Stimulated activated CD4-positive, alpha-beta T cell treated with anti-CD3 and anti-CD28 coated beads, TNF-alpha, amount 100 ng/mL, for 4 hours (primary cell): ENCODE results near the gene LSM14B.
"Not testable (repeated sequence)": the region's sequence is repeated elsewhere in the genome, so short reads cannot be mapped to it uniquely, and the experiment has no call there.

ENCODE experiments used
- DNase-seq, 3 experiments: peaks; one replicate each; pipeline ENCODE4 v3.0.0-alpha.2; 2020; ENCODE audit warnings: low read depth in 3 of 3

LSM14B gene

GRCh38 chr20:62146019-62146755, 23.9 kb downstream of the LSM14B start:
- no peak for DNase-seq

DNA sequence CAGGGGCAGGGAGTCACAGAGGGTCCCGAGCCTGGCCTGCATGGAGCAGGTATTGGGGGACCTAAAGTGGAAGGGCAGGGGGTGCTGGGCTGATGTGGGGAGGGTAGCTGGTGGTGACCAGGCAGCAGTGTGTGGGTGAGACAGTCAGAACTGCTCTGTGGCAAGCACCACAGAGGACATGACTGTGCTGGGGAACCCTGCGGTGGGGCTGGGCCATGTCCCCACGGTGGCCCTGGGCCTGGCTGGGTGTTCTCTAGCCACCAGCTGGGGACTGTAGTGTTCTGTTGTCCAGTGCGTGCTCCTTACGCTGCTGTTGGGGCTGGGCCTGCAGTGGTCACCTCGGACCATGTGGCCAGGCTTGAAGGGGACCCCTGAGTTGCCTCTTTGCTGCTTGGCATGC, 24.9 kb downstream of the LSM14B start:
- DNase-seq, result no peak

DNA sequence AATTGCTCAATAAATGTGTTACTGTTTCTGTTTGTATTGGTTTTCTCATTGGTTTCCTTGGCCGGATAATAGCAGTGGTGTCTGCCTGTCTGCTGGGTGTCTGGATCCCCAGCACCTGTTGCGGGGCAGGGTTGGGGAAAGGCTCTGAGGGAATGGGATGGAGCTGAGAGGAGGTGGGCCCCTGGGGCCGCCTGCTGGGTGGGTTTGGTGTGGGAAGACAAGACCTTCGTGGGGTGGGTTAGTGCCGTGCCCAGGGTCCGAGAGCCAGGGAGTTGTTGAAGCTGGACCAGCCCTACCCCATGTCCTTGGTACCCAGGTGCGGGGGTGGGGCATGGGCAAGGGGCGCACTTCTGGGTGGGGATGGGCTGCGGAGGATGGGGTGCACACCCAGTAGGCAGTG, 25.3 kb downstream of the LSM14B start:
- no peak for DNase-seq

DNA sequence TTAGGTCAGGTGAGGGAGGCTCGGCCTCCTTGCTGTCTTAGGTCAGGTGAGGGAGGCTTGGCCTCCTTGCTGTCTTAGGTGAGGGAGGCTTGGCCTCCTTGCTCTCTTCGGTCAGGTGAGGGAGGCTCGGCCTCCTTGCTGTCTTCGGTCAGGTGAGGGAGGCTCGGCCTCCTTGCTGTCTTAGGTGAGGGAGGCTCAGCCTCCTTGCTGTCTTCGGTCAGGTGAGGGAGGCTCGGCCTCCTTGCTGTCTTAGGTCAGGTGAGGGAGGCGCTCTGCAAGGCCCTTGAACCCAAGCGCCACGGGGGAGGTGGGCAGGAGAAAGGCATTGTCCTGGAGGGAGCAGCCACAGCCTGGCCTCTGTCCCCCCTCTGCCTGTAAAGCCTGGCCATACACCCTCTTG, 26.1 kb downstream of the LSM14B start:
- not testable (repeated sequence) for DNase-seq

GRCh38 chr20:62148908-62149314, 26.6 kb downstream of the LSM14B start:
- no peak for DNase-seq

GRCh38 chr20:62149532-62150309, 27.4 kb downstream of the LSM14B start:
- DNase-seq, result no peak

DNA sequence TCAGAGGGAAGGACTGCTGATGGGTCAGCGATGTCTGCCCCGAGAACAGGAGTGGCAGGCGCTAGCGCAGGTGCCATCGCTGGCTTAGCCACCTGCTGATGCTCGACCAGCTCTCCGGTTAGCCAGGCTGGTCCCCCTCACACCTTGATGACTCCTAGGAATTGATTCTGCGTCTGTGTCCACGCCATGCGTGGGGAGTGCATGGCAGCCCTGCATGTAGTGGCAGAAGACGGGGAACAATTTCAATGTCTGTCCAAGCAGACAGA, 28.0 kb downstream of the LSM14B start:
- no peak for DNase-seq

GRCh38 chr20:62151225-62151624, 28.9 kb downstream of the LSM14B start:
- DNase-seq, result no peak

DNA sequence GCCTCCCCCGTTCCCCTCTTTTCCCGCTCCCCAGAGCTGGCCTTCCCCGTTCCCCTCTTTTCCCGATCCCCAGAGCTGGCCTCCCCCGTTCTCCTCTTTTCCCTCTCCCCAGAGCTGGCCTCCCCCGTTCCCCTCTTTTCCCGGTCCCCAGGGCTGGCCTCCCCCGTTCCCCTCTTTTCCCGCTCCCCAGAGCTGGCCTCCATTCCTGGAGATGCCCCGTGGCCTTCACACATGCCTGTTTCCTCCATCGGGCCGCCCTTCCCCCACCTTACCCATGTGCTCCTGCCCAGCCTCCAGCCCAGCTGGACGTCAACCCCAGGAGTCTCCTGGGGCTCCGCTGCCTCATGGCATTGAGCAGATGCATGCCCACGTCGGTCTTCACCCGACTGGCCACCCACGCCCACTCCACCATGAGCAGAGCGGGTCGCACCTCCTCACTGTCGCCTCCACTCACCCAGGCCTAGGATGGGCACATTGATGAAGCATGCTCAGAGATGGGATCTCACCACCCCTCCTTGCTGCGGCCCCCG, 29.6 kb downstream of the LSM14B start:
- no peak for DNase-seq

DNA sequence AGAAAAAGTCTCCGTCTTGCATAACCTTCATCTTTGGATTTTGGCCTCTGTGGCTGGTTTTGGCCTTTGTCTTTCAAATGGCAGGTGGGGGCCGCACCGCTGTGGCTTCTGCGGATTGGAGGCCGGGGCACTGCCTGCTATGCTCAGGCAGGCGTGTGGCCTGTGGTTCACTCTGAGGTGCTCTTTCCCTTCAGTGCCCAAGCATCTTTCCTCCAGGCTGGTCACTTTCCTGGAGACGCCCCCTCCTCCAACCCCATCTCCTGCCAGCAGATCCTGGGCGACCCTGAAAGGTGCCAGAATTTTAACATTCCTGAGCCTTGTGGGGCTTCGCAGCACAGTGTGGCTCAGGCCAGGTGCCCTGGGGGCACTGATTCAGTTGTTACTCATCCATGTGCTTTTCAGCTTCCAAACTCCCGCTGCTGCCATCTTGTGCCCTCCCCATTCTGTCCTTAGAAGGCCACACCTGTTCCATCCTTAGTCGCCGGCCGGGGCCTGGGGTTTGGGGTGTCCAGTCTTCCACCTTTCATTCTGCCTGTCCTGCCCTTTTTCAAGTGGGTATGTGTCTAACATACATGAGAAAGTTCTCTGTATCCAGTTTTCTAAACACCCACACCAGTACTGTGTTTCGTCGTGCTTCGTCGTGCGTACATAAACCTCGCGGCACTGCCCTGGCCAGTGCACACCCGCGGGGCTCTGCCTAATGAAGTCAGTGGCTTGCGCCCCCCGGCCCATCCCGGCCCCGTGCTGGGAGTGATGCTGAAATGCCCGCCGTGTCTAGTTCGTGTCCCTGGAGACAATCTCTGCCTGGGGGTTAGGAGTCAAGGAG, 33.4 kb downstream of the LSM14B start:
- no peak for DNase-seq

GRCh38 chr20:62156254-62156556, 33.9 kb downstream of the LSM14B start:
- no peak for DNase-seq

DNA sequence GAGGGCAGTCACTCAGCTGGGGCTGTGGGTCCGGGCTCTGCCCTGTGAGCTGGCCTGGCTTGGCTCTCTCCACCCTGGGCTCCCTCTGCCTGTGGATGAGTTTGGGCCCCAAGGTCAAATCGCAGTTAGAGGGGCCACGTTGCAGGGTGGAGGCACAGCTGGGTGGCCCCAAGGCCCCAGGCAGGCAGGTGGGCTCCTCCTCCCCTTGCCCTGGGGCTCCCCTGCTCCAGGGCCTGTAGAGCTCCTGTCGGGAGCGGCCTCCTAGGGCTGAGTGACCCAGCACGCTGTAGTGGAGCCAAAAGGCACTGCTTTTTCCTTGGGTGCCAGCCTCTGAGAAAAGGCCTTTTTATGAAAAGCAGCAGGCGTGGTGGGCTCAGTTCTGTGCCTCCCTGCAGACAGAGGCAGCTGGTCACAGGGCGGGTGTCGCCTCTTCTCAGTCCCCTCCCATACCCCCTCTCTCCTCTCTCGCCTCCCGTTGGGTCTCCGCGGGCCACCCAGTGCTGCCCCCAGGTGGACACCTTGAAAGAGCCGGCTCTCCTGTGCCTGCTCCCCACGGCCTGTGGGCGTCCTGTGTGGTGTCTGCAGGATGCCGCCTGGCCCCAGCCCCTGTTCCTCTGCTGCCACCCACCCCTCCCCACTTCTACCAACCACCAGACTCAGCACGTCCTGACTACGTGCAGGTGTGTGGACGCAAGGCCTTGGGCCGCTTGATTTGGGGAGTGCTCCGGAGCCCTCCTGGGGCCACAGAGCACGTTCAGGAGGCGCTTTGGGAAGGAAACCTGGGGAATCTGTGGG, 34.5 kb downstream of the LSM14B start:
- DNase-seq, result peak; percentile 53 to 64 (median 61)

GRCh38 chr20:62157387-62158087, 35.3 kb downstream of the LSM14B start:
- DNase-seq, result no peak

DNA sequence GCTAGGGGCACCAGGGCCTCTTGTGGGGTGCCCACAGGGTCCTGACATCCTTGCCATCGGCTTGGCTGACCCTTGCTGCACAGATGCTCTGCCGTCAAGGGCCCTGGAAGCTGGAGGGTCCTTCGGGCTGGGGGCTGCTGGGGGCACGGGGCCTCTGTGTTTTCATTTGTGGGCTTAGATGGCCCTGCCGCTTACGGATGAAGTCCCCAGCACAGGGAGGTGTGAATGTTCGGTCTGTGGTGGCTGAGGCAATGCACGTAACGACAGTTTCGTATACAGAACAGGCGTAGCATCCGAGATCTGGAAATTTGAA, 35.8 kb downstream of the LSM14B start:
- DNase-seq, result no peak

DNA sequence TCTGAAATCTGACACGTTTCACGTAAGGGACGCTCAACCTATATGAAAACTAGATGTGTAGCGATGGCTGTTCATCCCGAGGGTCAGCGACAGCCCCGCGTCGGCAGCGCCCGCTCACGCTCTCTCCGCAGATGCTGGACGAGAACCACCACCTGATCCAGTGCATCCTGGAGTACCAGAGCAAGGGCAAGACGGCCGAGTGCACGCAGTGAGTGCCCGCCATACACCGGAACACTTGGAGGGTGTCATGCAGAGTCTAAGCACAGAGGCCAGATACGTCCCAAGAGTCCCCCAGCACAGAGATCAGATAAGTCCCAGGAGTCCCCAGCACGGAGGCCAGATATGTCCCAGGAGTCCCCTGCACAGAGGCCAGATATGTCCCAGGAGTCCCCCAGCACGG, 36.3 kb downstream of the LSM14B start:
- no peak for DNase-seq

DNA sequence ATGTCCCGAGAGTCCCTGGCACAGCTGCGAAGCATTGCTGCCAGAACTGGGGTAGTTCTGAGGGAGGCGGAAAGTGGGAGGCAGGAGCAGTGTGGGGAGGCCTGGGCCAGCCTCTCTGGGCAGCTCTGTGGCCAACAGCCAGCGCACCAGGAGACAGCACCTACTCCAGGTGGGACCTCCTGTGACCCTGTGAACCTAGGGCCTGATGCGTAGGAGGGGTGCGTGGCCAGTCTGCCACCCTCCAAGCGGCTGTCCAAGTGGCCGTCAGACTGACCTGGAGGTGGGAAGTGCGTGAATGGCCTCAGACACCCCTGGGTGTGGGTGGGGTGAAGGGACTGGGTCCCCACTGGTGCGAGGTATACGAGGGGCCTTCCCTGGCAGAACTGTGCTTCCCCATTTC, 36.8 kb downstream of the LSM14B start:
- DNase-seq, result no peak

- DNase-seq, result peak in 2 of 3 experiments; percentile 10 to 17
Measured at GRCh38 chr20:62159839-62160238, 37.6 kb downstream of the LSM14B start.

DNA sequence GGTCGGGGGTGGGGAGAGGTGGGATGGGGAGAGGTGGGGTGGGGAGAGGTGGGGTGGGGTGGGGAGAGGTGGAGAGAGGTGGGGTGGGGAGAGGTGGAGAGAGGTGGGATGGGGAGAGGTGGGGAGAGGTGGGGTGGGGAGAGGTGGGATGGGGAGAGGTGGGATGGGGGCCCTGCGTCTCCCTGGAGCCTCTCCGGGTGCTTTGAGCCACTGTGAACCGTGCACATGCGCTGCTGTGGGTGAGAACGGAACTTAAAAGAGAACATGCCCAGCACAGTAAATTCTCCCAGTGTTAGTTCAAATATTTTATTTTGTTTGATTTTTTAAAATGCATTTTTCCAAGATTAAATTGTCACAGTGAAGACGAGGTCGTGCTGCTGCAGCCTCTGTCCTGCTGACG, 38.0 kb downstream of the LSM14B start:
- DNase-seq, result no peak

DNA sequence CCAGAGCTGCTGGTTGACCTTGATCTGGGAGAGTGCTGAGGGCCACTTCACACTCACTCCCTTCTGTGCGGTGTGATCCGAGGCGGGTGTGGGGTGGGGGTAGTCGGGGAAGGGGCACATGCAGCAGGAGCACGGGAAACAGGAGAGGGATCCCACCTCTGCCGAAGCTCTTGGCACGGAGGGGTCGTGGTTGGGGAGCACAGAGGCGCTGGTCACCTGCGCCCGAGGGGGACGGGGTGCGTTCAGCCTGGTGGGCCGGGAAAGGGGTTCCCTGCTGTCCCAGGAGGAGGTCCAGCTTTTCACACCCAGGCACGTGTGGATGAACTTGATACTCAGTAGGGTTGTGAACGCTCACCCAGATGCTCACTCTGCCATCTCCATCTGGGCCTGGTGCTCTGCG, 38.6 kb downstream of the LSM14B start:
- no peak for DNase-seq

DNA sequence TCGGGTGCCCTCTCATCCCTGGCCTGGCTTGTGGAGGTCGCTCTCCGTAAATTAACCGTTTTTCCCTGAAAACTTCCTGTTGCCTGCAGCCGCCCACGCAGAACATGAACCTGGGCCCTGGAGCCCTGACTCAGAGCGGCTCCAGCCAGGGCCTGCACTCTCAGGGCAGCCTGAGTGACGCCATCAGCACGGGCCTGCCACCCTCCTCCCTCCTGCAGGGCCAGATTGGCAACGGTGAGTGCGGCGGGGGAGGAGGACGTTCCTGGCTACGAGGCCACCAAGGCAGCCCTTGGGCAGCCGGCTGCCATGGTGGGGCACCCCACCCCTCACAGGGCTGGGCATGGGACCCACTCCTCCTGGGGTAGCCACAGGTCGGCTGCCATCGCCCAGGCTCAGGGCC, 39.1 kb downstream of the LSM14B start:
- no peak for DNase-seq

DNA sequence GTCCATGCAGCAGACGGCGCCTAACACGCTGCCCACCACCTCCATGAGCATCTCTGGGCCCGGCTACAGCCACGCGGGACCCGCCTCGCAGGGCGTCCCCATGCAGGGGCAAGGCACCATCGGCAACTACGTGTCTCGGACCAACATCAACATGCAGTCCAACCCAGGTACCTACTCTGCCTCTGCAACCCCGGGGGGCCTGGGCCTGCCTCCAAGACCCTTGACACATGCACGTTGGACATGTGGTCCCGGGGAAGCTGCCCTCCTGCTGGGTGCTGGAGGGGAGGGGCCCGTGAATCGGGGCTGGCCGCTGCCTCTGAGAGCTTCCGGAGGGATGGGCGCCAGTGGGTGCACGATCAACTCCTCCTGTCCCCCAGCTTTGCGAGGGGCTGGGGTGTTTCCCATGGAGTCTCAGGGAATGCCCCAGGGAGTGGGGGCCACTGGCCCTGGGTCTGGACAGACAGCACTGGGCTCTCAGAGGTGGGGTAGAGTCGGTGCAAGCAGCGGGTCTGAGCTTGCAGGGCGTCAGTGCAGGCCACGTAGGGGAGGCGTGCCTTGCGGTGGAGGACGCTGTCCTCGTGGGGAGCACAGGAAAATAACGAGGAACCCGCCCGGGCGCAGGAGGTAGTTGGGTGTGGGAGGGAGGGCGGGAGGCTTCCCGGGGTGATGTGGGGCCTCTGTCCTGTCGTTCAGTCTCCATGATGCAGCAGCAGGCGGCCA, 40.6 kb downstream of the LSM14B start:
- no peak for DNase-seq
